Right lobe of liver (tissue), 6 donors: ENCODE data around the gene LRCH1. TPM values are rescaled to one million over a fixed set of nuclear protein-coding genes. Genes with fewer than 3 reads are reported as not detected.

Experiments
- ATAC-seq, 4 donors: fragments of 200-7000 bp; cut with Tn5 transposase; one replicate each; pipeline ENCODE4 v1.9.1; 2020; ENCODE audit warnings: mild to moderate bottlenecking in 4 of 4, moderate library complexity in 4 of 4
- DNase-seq, 3 donors: peaks; one replicate each; pipeline ENCODE4 v3.0.0-alpha.2; 2020
- H3K27ac ChIP-seq, 3 donors: fragments of 200-600 bp; one replicate each; pipeline ENCODE4 v1.8.0; 2022
- H3K27me3 ChIP-seq, 2 donors: fragments of 200-600 bp; one replicate each; pipeline ENCODE4 v1.8.0; 2022
- H3K36me3 ChIP-seq, 4 donors: fragments of 200-600 bp; sonication (generic) in 1 of 4; one replicate each; pipeline versions ENCODE4 v1.5.1 to v1.8.0; 2017 to 2022; ENCODE audit warnings: control low read depth in 1 of 4
- H3K4me1 ChIP-seq, 4 donors: fragments of 200-600 bp; sonication (generic) in 1 of 4; one replicate each; pipeline versions ENCODE4 v1.5.1 to v1.8.0; 2017 to 2022; ENCODE audit warnings: control low read depth in 1 of 4
- H3K4me3 ChIP-seq, 3 donors: fragments of 200-600 bp; one replicate each; pipeline ENCODE4 v1.8.0; 2022
- H3K9me3 ChIP-seq, 4 donors: fragments of 200-600 bp; sonication (generic) in 1 of 4; one replicate each; pipeline versions ENCODE4 v1.5.1 to v1.8.0; 2017 to 2022; ENCODE audit warnings: control low read depth in 1 of 4
- CTCF ChIP-seq, 4 donors: fragments of 200-600 bp in 3 of 4; fragments of 450-650 bp in 1 of 4; IDR thresholded peaks; one replicate each; pipeline versions ENCODE4 v1.5.1 to v1.8.0; 2016 to 2022; ENCODE audit warnings: antibody characterized with exemption in 4 of 4, mild to moderate bottlenecking in 2 of 4
- POLR2A ChIP-seq: fragments of 450-650 bp; IDR thresholded peaks from one replicate; pipeline ENCODE4 v1.6.1; 2017; ENCODE audit warnings: antibody characterized with exemption, mild to moderate bottlenecking
- WGBS: methylation state at CpG from one replicate; pipeline ENCODE4 v1.1.6; 2018; ENCODE audit warnings: low coverage, low lambda C conversion rate; ENCODE audit not compliant: insufficient coverage; ENCODE audit errors: missing lambda C conversion rate; 5-methylcytosine and 5-hydroxymethylcytosine counted together
- intact Hi-C, 2 donors: fragments of 100-400 bp; cut with DNase I; formaldehyde crosslinking; loops; one replicate each; pipeline versions ENCODE4 v1.11.2 to v1.14.1; 2022
- total RNA-seq, 6 experiments: library from RNA; depleted of rRNA in 2 of 6; stranded (reverse); fragments of >200 nt in 2 of 6; fragmentation: NEBNext Ultra II Directional in 3 of 6; extraction: Animal tissue kit (Norgen Biotek cat#: 25700) in 3 of 6; gene quantifications; one replicate each; pipeline versions ENCODE4 v1.1.0 to v1.2.4, GENCODE V29; 2016 to 2023
- donor health status: DM: no; HTN: yes; CAD: no.
- donor health status: DM: no; HTN: no; CAD: no.
- donor health status: DM: no; HTN: no; CAD: no.
- donor health status: DM: no; HTN: yes; CAD: no.
- donor health status: DM: no; HTN: yes; CAD: no.

LRCH1 gene
- total RNA-seq, 6 experiments from 2014 or later = 5.4 to 9.6 (median 7.7) TPM

GRCh38 chr13:46600943-46601311 is 48.0 kb downstream of the LRCH1 start:
- WGBS = 90% methylated on average over 3 of the region's 3 CpGs
- intact Hi-C loops = no loop called here
- no peak for TF ChIP-seq POLR2A
- no peak for TF ChIP-seq CTCF (IDR thresholded peaks at IDR 0.05)
- Histone ChIP-seq H3K9me3 (no peaks in the 10 kb centered on the region), H3K4me3 (no peak overlapping the region), H3K4me1 (peaks cover 0 to 62% (median 17%) of the 10 kb centered on the region in 4 donors), H3K27ac (peak overlapping the region; percentile 18 to 52 (median 51)), H3K36me3 (no peaks in the 10 kb centered on the region), H3K27me3 (no peaks in the 10 kb centered on the region)
- no peak for DNase-seq
- no peak for ATAC-seq

GRCh38 chr13:46602531-46602930 is 49.6 kb downstream of the LRCH1 start:
- Histone ChIP-seq H3K36me3 (no peaks in the 10 kb centered on the region), H3K9me3 (no peaks in the 10 kb centered on the region), H3K27ac (peak overlapping the region in 1 of 3 donors; percentile 52), H3K4me3 (no peak overlapping the region), H3K27me3 (no peaks in the 10 kb centered on the region), H3K4me1 (peaks cover 0 to 74% (median 17%) of the 10 kb centered on the region in 4 donors)
- 54% methylated on average over 4 of the region's 4 CpGs for WGBS
- no peak for DNase-seq
- TF ChIP-seq POLR2A = no peak
- no peak for TF ChIP-seq CTCF (IDR thresholded peaks at IDR 0.05)
- peak in 3 of 4 donors; percentile 7 to 46 (median 30) for ATAC-seq
- intact Hi-C loops = no loop called here

- Histone ChIP-seq H3K27me3 (no peaks in the 10 kb centered on the region), H3K4me1 (peaks cover 0 to 80% (median 17%) of the 10 kb centered on the region in 4 donors), H3K36me3 (no peaks in the 10 kb centered on the region), H3K9me3 (no peaks in the 10 kb centered on the region), H3K27ac (peak overlapping the region in 1 of 3 donors; percentile 30), H3K4me3 (no peak overlapping the region)
- TF ChIP-seq CTCF (IDR thresholded peaks at IDR 0.05) (peak; percentile 35 to 49 (median 41)), POLR2A (no peak)
- ATAC-seq (peak; percentile 34 to 58 (median 48)), DNase-seq (no peak)
- intact Hi-C loops = no loop called here
- 41% methylated on average over 4 of the region's 4 CpGs for WGBS
These were observed 50.2 kb downstream of the LRCH1 start for GRCh38 chr13:46603165-46603603.

- 61% methylated on average over 4 of the region's 5 CpGs for WGBS
- Histone ChIP-seq H3K27me3 (no peaks in the 10 kb centered on the region), H3K4me1 (peaks cover 0 to 88% (median 17%) of the 10 kb centered on the region in 4 donors), H3K9me3 (no peaks in the 10 kb centered on the region), H3K4me3 (no peak overlapping the region), H3K27ac (peak overlapping the region in 1 of 3 donors; percentile 0), H3K36me3 (no peaks in the 10 kb centered on the region)
- TF ChIP-seq CTCF (IDR thresholded peaks at IDR 0.05) = no peak
- DNase-seq (no peak), ATAC-seq (no peak)
- intact Hi-C loops = no loop called here
These were observed 51.4 kb downstream of the LRCH1 start for GRCh38 chr13:46604226-46604990.
